Posterior cingulate gyrus (tissue), 11 donors: ENCODE results near the gene PLXNA1.

Source experiments
- DNase-seq, 10 donors: peaks; one replicate each; pipeline versions ENCODE4 v3.0.0 to v3.0.0-alpha.2; 2020 to 2021; ENCODE audit warnings: mixed read lengths in 3 of 10
- intact Hi-C: fragments of 100-400 bp; cut with DNase I; formaldehyde crosslinking; loops from one replicate; pipeline ENCODE4 v1.15.1; 2023

The PLXNA1 gene

DNA sequence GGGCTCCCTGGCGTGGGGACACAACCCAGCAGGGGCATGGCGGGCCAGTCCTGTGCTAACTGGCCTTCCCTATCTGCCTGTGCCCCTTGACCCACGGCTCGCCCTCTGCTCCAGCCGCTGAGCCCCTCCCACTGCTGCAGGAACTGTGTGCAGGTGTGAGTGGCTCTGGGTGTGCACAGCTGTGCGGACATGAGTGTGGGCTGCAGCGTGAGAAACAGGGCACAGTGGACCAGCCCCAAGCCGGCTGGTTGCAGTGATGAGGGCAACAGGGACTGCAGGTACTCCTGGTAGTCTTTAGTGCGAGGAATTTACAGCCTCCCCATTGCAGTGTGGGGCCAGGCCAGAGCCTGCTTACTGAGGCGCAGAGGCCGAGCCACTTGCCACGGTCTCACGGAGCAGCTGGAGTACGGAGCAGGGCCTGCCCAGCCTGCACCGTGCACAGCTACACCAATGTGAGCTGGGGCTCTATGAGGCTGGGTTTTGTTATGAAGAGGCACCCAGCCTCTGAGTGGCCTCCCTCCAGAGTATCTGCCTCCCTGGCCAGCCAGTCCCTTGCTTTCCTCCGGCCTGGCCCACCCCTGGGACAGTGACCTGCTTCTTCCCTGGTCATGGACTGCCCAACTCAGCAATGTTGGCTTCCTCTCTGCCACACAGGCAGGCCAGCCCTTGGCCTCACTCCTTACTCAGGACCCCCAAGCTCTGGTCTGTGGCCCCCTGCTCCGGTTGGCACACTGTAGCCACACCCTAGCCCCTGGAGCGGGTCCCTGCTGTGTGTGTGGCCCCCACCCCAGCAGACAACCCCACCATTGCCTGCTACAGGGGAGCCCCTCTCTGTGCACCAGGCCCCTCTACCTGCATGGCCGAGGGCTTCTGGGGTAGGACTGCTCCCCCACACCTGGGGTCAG is 47.8 kb downstream of the PLXNA1 start:
- intact Hi-C loops, result no loop called here
- no peak for DNase-seq

GRCh38 chr3:127031413-127031810 is 48.5 kb downstream of the PLXNA1 start:
- intact Hi-C loops, result no loop called here
- DNase-seq, result no peak

DNA sequence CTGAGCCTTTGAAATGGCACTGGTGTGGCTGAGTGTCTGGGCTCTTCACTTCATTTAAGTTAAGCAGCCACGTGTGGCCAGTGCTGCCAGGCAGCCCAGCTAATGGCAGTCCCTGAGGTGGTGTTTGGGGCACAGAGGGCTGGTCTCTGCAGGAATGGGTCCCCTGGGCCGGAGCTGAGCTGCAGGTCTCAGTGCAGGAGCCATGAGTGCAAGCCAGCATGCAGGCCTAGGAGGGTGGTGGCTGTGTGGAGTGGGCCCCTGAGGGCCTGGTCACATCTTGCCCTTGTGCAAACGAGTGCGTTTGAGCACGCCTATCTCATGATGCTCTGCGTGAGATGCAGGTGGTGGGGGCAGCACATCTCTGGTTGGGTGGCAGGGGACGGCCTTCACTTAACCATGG is 48.9 kb downstream of the PLXNA1 start:
- intact Hi-C loops, result no loop called here

DNA sequence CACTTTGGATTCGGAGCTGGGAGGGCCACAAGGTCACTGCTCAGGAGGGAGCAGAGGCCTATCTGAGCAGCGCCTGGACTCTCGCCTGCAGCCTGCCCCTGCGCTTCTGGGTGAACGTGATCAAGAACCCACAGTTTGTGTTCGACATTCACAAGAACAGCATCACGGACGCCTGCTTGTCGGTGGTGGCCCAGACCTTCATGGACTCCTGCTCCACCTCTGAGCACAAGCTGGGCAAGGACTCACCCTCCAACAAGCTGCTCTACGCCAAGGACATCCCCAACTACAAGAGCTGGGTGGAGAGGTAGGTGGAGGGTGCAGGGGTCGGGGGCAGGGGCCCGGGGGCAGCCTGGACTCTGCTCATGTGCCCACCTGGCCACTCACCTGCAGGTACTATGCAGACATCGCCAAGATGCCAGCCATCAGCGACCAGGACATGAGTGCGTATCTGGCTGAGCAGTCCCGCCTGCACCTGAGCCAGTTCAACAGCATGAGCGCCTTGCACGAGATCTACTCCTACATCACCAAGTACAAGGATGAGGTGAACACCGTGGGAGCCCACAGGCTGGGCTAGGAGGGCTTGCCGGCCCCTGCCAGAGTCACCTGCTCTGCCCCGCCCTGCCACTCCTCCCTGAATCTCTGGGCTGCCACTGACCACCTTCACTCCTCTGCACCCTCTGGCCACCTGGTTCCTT is 49.5 kb downstream of the PLXNA1 start:
- intact Hi-C loops, result no loop called here
- peak in 2 of 10 donors; percentile 56 for DNase-seq

More for the DNA sequence above, 48.9 kb downstream of the PLXNA1 start:
- no peak for DNase-seq
